ENCODE measurements around the gene NELFB. TPM values are rescaled to one million over a fixed set of nuclear protein-coding genes. Genes with fewer than 3 reads are reported as not detected.
"Not testable (repeated sequence)": the region's sequence is repeated elsewhere in the genome, so short reads cannot be mapped to it uniquely, and the experiment has no call there.

Gene NELFB
- total RNA-seq, 1 donor from 2014 or later: 56.7 TPM

DNA sequence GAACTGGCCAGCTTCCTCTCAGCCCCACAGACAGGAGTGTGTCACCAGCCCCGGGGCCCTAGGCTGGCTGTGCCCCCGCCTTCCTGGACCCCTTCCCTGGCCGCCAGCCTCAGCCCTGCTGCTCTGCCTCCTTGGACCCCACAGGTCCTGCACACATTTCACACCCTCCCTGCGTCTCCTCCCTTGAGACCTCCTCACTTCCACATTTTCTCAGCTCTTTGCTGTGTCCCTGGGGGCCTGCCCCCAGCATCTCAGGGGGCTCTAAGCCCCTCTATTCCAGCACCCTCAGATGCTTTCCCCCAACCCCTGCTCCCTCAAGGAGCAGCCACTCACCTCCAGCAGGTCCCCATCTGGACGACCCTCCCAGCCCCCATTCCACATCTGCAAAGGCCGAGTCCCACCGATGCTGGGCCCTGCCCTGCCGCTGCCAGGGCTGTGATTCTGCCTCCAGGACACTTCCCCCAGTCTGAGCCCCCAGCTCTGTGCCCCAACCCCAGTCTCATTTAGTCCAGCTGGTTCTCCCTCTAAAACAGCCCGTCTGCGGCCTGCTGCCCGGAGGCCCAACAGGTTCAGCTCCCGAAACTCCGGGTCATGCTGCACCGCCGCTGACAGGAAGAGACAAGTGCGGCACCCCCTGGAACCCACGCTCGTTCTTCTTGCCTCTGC, 20.2 kb upstream of the NELFB start:
- DNase-seq (ENCODE audit: low read depth in 2 of 2): no peak

DNA sequence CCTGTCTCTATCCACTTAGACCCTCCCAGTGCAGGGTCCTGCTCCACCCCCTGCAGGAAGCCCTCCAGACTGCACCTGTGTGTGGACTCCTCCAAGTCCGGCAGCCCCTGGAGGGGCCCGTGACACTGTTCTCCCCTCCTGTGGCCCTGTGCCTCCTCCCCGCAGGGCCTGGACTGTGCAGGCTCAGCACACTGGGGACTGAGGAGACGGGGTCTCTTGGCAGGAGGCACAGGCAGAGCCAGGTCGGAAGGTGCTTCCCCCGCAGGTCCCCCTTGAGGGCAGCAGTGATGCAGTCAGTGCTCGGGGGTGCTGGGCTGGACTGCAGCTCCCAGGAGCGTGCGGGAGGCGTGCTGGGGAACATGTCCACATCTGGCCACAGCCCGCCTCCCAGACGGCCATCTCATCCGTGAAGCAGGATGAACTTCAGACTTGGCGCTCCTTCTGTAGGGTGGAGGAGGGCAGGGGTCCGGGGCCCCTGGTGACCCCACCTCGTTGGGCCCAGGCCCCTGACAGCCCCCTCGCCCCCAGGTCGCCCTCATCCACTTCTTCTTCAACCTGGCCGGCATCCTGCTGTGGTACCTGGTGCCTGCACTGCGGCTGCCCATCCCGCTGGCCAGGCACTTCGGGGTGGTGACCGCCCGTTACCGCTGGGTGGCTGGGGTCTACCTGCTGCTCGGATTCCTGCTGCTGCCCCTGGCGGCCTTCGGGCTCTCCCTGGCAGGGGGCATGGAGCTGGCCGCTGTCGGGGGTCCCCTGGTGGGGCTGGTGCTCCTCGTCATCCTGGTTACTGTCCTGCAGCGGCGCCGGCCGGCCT, 19.5 kb upstream of the NELFB start:
- no peak for DNase-seq (ENCODE audit: low read depth in 2 of 2)

DNA sequence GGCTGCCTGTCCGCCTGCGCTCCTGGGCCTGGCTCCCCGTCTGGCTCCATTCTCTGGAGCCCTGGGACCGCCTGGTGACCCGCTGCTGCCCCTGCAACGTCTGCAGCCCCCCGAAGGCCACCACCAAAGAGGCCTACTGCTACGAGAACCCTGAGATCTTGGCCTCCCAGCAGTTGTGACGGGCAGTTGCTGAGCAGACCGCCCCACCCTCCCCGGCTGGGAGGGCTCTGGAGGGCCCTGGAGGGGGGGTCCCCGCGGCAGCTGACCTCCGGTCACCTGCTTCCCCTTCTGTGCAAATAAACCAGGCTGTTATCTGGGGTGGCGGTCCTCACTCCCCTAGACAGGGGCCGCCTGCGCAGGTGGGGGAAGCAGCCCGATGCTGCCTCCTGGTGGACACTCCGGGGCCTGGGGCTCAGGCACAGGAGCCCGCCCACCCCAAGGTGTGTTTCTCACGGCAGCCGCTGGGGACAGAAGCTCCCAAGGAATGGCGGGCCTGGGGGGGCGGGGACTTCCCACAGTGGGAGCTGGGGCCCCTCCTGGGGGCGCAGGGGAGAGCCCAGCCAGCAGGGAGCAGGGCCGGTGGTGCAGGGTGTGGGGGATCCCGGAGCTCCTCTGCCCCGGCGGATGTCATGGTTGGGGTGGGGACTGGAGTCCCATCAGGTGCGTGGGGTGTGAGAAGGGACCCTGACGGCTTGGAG, 18.7 kb upstream of the NELFB start:
- peak; percentile 51 to 85 for DNase-seq (ENCODE audit: low read depth in 2 of 2)

DNA sequence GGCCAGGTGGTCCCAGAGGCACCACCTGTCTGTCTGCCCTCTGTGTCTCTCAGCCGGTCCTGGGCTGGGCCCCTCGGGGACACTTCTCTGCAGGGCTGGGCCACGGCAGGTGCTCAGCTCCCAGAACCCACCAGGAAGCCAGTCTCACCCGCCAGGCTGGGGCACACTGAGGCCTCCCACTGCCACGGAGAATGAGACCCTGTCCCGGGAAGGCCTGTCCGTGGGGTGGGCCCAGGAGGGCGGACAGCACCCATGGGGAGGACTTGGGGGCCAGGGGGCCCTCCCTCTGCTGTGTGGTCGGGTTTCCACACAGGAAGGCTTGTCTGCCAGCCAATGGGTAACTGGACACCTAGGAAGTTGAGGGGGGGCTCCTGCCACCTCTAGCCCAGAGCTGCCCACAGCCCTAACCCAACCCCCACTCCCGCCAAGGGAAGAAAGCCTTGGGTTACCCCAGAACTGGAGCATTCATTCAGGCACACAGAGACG, 18.1 kb upstream of the NELFB start:
- DNase-seq (ENCODE audit: low read depth in 2 of 2): no peak

DNA sequence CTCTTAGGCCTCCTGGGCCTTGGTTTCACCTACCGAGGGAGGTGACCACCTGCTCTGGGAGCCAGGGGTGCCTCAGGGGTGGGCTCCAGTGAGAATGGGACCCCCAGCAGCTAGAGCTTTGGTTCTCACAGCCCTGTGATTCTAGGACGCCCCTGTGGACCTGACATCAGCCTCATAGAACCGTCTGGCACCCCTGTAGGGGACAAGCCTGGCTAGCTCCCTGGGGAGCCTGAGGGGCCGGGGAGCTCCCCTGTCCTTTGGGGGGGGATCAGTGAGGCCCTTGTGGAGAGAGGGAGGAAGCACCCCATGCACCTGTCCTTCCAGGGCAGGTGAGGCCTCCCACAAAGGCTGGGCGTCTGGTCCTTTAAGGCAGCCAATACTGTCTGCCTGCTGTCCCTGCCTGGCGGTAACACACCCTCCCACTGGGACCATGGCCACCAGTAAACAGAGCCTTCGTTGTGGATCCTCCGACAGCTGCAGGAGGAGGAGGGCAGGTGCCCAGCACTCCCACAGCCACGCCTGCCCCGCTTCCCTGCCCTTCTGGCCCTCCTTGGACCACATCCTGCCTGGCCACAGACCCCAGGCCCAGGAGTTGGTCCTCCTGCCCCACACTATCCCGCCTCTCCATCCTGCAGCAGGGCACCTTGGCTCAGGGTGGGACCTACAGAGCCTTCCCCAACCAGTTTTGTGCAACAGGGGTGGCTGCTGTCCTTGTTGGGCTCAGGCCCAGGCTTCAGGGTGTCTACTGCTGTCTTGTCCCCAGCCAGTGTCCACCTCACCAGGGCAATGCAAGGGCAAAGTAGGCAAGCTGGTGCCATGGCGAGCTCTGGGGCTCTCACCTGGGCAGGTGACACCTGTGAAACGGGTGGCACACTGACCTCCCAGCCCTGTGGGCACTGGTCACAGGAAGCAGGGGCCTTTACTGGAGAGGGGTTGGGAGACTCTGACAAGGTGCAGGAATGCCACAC, 17.1 kb upstream of the NELFB start:
- DNase-seq (ENCODE audit: low read depth in 2 of 2): no peak

DNA sequence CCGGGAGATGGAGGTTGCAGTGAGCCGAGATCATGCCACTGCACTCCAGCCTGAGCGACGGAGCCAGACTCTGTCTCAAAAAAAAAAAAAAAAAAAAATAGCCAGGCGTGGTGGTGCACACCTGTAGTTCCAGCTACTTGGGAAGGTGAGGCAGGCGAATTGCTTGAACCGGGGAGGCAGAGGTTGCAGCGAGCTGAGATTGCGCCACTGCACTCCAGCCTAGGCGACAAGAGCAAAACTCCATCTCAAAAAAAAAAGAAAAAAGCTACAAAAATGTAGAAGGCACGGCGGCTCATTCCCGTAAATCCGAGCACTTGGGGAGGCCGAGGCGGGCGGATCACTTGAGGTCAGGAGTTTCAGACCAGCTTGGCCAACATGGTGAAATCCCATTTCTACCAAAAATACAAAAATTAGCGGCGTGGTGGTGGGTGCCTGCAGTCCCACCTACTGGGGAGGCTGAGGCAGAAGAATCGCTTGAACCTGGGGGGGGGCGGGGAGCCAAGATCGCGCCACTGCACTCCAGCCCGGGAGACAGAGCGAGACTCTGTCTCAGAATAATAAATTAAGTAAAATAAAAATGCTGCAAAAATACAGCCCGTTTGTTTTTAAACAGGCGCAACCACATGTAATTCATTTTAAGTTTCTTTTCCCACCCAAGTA, 15.5 kb upstream of the NELFB start:
- not testable (repeated sequence) for DNase-seq (ENCODE audit: low read depth in 2 of 2)

DNA sequence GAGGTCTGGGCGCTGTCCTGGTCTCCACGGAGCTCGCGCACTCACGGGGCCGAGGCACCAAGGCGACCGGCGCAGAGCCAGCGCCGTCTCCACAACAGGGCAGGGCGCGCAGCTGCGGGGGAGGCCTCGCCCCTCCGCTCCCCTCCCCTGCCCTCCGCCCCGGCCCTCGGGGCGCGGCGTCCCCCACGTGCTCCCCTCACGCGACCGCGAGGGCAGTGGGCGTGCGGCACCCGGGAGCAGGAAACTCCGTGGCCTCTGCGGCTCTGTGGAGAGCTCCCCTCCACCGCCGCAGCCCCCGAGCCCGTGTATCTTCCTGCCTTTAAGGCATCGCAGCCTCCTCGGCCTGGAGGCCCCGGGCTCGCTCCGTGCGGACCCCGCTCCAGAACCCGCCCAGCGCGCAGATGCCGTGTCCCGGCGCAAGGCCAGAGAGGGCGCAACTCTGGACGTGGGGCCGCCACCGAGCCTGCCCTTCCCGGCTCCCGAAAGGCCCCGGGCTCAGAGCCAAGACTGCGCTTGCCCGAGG, 14.7 kb upstream of the NELFB start:
- DNase-seq (ENCODE audit: low read depth in 2 of 2): peak; percentile 39 to 84

DNA sequence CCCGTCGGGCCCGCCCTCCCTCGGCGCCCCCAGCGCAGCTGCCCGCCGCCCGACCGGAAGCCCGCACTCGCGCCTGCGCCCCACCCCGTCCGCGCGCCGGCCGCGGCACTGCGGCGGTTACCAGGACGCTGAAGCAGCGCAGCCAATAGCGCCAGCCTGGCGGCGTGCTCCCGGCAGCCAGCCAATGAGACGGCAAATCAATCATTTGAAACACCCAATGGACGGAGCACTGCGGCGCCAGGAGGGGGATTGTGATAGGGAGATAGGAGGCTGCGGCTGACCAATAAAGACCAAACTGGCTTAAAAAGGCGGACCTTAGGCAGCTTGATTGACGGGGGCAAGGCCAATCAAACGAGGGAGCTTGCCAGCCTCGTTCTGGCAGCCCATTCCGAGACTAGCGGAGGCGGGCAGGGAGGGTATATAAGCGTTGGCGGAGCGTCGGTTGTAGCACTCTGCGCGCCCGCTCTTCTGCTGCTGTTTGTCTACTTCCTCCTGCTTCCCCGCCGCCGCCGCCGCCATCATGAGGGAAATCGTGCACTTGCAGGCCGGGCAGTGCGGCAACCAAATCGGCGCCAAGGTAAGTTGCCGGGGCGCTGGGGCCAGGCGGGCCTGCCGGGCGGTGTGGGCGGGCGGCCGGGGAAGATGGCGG, 14.2 kb upstream of the NELFB start, which contains the start of gene TUBB4B:
TSS of gene TUBB4B (plus strand) at position 447 of the 649 bp plus-strand sequence. CDS start at position 521, 74 bp downstream.
- peak; percentile 100 for DNase-seq (ENCODE audit: low read depth in 2 of 2)

DNA sequence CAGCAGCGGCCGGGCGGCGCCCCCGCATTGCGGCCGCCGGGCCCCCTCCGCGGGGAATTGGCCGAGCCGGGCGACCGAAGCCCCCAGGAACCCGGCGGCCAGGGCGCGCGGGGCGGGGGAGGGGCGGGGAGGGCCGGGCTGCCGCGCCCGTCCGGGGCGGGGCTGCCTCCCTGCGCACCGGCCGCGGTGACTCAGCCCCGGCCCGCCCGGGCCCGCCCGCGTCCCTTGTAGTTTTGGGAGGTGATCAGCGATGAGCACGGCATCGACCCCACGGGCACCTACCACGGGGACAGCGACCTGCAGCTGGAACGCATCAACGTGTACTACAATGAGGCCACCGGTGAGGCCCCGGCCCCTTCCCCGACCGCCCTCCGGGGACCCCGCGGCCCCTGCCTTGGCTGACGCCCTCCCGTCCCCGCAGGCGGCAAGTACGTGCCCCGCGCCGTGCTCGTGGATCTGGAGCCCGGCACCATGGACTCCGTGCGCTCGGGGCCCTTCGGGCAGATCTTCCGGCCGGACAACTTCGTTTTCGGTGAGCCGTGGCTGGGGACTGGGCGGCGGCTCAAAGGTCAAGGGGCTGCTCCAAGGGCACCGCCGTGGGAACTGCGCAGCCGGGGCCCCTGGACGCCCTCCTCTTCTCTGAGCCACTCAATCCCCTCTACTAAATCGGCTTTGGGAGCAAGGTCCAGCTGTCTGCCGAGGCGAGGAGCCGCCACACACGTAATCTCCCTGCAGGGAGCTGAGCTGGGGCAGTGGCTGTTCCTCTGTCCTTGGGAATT, 13.4 kb upstream of the NELFB start:
- peak in 1 of 2 donors; percentile 56 for DNase-seq (ENCODE audit: low read depth in 2 of 2)

DNA sequence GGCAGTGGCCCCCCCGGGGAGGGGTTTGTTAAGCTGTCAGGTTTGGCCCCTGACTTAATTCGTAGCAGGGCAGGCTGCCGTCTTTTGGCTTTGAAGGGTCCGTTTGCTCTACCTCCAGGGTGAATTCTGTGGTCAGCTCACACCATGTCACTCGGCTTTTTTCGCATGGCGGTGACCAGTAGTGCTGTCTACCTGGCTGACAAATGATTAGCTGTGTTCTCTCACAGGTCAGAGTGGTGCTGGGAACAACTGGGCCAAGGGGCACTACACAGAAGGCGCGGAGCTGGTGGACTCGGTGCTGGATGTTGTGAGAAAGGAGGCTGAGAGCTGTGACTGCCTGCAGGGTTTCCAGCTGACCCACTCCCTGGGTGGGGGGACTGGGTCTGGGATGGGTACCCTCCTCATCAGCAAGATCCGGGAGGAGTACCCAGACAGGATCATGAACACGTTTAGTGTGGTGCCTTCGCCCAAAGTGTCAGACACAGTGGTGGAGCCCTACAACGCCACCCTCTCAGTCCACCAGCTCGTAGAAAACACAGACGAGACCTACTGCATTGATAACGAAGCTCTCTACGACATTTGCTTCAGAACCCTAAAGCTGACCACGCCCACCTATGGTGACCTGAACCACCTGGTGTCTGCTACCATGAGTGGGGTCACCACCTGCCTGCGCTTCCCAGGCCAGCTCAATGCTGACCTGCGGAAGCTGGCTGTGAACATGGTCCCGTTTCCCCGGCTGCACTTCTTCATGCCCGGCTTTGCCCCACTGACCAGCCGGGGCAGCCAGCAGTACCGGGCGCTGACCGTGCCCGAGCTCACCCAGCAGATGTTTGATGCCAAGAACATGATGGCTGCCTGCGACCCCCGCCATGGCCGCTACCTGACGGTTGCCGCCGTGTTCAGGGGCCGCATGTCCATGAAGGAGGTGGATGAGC, 12.6 kb upstream of the NELFB start:
- DNase-seq (ENCODE audit: low read depth in 2 of 2): no peak

DNA sequence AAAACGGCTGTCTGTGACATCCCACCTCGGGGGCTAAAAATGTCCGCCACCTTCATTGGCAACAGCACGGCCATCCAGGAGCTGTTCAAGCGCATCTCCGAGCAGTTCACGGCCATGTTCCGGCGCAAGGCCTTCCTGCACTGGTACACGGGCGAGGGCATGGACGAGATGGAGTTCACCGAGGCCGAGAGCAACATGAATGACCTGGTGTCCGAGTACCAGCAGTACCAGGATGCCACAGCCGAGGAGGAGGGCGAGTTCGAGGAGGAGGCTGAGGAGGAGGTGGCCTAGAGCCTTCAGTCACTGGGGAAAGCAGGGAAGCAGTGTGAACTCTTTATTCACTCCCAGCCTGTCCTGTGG, 11.9 kb upstream of the NELFB start:
- not testable (repeated sequence) for DNase-seq (ENCODE audit: low read depth in 2 of 2)

DNA sequence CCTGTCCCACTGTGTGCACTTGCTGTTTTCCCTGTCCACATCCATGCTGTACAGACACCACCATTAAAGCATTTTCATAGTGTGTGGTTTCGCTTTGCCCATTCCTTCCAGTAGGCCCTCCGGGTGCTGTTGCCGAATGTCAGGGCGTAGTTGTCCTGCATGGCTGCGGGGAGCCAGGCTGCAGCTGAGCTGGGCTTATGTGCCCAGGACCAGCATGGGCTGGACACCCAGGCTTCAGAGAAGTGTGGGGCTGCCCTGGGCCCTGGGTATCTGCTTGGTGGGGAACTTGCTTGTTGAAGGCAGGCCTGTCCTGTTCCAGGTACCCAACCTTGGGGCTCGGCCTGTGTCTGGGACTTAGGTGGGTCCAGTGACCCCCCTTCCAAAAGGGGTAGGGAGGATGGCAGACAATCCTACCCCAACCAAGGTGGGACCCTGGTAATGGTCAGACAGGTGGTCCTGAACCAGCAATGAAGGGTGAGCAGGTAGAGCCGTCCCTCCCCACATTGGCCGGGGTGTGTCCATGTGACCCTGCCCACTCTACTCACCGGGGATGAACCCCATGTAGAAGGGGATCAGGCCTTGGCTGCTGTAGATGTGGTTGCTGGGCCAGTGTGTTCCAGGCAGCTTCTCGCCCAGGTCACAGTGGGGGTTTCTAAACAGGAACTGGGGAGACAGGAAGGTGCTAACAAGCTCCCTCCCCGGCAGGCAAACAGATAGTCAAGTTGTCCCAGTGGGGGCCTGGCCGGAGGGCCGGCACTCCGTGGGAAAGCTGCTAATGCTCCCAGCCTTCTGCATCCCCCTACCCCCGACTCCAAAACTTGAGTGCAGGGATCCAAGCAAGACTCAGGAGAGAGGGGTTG, 11.3 kb upstream of the NELFB start:
- DNase-seq (ENCODE audit: low read depth in 2 of 2): peak in 1 of 2 donors; percentile 29

DNA sequence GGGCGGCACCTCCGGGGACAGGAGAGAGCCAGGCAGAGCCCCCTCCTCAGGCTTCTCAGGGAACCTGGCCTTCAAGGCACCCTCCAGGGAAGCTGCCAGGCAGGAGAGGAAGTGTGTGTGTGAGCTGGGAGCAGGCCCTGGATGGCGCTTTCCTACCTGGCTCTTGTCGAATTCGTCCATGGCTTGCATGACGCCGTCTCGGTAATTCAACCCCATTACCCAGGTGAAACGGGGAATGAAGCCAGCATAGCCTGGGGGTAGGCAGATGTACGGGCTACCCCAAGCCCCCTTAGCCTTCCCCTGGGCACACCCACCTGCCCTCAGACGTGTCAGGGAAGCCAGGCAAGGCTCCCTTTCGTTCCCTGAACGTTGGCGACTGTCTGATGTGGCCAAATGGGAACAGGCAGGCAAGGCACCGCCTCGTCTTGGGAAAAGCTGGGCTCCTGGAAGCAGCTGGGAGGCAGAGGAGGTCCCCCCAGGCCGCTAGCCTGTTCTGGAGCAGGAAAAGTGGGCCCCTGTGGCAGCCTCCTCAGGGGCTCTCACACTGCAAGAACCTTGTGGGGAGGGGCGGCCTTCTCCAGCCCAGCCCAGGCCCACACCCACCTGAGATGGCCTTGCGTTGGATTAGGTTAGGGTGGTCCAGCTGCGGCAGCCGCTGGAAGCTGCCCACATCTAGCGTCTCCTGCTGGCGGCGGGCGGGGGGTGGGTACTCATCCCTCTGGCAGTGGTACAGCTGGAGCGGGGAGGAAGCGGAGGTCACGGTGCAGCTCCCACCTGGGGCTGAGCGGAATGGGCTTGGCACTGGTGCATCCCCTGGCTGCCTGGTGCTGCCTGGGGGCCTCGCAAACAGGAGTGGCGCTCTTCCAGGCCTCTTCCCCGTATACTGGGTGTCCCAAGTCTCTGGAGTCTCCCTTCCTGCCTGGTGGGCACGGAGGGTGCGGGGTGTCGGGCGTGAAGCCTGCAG, 10.4 kb upstream of the NELFB start:
- DNase-seq (ENCODE audit: low read depth in 2 of 2): peak; percentile 71 to 72

DNA sequence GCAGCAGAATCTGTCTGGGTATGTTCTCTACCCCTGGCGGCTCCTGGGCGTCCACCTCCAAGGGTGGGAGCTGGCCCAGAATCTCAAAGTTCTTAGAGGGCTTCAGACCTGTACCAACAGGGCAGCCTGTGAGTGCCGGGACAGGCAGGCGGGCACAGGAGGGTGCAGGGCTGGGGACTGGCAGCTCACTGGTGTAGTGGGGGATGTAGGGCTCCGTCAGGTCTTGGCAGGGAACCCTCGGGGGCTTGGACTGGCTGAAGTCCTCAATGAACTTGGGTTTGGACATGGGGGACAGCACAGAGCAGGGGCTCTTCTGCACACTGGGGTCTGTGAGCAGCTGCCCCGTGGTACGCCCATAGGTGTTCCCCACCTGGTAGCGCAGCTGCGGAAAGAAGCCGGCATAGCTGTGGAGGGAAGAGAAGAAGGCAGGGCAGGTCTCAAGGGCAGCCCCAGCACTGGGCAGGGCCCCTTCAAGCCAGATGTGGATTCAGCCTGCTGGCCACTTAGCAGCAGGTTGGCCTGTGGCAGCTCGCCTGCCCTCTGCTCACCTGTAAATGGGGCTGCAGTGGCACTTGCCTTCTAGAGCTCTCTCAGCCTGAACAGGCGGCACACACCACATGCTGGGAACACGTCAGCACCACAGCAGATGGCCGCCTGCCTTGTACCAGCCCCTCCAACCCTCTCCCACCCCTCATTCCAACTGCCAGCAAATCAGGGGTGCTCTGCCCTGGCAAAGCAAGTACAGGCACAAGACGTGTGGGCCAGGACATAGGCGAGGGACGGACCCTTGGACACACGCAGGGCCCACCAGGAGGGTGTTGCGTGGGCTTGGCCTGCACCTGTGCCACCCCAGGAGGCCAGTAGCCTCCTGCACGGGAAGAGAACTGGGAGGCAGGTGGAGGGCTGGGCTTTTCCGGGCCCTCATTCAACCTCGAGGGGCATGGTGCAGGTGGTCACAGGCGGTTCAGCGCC, 9.4 kb upstream of the NELFB start:
- no peak for DNase-seq (ENCODE audit: low read depth in 2 of 2)
